Fibroblast of the aortic adventitia (primary cell): ENCODE data around the gene RCC2. TPM values are rescaled to one million over a fixed set of nuclear protein-coding genes. Genes with fewer than 3 reads are reported as not detected.
"Not testable (repeated sequence)": the region's sequence is repeated elsewhere in the genome, so short reads cannot be mapped to it uniquely, and the experiment has no call there.

Experiments
- DNase-seq: peaks from one replicate; pipeline ENCODE4 v3.0.0-alpha.2; 2010; ENCODE audit warnings: low read depth
- H3K4me3 ChIP-seq: 2 replicates; pipeline ENCODE4 v1.5.1; 2011; ENCODE audit warnings: low read depth, mild to moderate bottlenecking, control low read depth, low read length, moderate library complexity
- total RNA-seq: library from RNA; depleted of rRNA; stranded (reverse); fragments of >200 nt; gene quantifications from 2 replicates; pipeline ENCODE4 v1.2.3, GENCODE V29; 2012; ENCODE audit warnings: low replicate concordance
- TF ChIP-seq, protein P1 (sequence below): IDR thresholded peaks from 2 replicates; pipeline ENCODE4 v1.5.1; 2011; ENCODE audit warnings: mild to moderate bottlenecking, low read length, control low read depth, inconsistent platforms; ENCODE audit not compliant: insufficient read depth

The RCC2 gene
- total RNA-seq, 1 donor = 46.0 TPM

DNA sequence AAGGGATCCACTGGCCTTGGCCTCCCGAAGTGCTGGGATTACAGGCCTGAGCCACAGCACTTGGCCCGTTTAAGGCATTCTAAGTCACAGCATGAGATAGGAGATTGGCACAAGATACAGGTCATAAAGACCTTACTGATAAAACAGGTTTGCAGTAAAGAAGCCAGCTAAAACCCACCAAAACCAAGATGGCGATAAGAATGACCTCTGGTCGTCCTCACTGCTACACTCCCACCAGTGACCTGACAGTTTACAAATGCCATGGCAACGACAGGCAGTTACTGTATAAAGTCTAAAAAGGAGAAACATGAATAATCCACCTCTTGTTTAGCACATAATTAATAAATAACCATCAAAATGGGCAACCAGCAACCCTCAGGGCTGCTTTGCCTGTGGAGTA lies 33.3 kb upstream of the RCC2 start:
- TF ChIP-seq, protein P1, sequence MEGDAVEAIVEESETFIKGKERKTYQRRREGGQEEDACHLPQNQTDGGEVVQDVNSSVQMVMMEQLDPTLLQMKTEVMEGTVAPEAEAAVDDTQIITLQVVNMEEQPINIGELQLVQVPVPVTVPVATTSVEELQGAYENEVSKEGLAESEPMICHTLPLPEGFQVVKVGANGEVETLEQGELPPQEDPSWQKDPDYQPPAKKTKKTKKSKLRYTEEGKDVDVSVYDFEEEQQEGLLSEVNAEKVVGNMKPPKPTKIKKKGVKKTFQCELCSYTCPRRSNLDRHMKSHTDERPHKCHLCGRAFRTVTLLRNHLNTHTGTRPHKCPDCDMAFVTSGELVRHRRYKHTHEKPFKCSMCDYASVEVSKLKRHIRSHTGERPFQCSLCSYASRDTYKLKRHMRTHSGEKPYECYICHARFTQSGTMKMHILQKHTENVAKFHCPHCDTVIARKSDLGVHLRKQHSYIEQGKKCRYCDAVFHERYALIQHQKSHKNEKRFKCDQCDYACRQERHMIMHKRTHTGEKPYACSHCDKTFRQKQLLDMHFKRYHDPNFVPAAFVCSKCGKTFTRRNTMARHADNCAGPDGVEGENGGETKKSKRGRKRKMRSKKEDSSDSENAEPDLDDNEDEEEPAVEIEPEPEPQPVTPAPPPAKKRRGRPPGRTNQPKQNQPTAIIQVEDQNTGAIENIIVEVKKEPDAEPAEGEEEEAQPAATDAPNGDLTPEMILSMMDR = no peak
- DNase-seq = no peak
- H3K4me3 ChIP-seq = no peak overlapping the region

DNA sequence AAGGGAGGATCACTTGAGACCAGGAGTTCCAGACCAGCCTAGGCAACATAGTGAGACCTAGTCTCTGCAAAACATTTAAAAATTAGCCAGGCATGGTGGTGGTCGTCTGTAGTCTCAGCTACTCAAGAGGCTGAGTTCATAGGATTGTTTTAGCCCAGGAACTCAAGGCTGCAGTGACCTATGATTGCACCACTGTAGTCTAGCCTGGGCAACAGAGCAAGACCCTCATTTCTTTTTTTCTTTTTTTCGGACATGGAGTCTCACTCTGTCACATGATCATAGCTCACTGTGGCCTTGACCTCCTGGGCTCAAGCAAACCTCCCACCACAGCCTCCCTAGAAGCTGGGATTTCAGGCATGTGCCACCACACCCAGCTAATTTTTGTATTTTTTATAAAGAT lies 31.9 kb upstream of the RCC2 start:
- no peak for DNase-seq
- no peak overlapping the region for H3K4me3 ChIP-seq
- TF ChIP-seq, protein P1 = no peak

DNA sequence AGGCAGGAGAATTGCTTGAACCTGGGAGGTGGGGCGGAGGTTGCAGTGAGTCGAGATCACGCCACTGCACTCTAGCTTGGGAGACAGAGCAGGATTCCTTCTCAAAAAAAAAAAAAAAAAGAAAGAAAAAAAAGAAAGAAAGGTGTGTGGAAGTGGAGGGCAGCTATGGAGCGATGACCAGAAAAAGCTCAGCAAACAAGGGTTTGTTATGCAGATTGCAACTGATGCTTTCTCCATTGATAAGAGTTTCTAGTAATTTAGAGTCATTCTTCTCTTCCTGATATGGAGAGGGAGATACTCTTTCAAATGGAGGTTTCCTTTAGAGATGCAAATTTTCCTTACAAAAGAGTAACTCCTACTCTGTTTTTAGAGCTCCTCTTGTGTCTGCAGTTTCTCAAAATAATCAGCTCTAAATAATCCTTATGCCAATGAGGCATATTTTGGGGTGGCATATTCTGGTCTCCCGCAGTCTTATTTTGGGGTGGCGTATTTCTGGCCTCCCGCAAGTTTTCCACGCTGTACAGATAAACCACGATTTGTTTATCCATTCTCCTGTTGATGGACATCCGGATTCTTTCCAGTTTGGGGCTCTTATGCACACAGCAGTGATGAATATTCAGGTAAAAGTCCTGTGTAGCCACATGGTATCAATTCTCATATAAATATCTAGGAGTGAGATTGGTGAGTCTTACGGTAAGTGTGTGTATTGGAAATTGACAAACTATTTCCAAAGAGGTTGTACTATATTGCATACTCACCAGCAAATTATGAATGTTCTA lies 30.7 kb upstream of the RCC2 start:
- H3K4me3 ChIP-seq = no peak overlapping the region
- TF ChIP-seq, protein P1 = no peak
- DNase-seq = no peak

DNA sequence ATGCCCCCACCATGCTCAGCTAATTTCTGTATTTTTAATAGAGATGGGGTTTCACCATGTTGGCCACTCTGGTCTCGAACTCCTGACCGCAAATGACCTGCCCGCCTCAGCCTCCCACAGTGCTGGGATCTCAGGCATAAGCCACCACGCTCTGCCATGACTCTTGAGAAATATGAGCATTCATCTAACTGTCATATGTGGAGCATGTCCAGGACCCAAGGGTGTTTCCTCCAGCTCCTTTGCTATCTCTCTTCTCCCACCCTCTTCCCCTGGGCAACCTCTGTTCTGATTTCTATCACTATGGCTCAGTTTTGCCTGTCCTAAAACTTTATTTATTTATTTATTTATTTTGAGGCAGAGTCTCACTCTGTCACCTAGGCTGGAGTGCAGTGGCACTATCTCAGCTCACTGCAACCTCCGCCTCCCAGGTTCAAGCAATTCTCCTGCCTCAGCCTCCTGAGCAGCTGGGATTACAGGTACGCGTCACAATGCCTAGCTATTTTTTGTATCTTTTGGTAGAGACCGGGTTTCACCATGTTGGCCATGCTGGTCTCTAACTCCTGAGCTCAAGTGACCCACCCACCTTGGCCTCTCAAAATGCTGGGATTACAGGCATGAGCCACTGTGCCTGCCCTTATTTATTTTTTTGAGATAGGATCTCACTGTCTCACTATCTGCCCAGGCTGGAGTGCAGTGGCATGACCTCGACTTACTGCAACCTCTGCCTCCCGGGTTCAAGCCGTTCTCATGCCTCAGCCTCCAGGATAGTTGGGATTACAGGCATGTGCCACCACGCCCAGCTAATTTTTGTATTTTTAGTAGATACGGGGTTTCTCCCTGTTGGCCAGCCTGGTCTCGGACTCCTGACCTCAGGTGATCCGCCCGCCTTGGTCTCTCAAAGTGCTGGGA lies 29.1 kb upstream of the RCC2 start:
- DNase-seq = not testable (repeated sequence)

DNA sequence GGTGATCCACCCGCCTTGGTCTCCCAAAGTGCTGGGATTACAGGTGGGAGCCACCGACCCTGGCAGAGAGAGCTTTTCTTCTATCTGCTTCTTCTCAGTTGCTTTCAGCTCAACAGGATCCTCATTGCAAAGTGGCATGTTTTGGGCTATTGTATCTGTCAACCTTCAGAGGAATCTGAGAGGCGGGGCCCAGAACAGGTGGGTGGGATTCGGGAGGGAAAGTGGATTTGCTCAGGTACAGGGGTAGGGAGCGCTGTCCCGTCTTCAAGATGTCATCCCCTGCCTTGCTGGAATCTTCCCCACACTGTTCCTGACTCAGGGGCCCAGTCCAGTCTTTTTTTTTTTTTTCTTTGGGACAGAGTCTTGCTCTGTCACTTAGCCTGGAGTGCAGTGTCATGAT lies 26.9 kb upstream of the RCC2 start:
- DNase-seq = no peak
- TF ChIP-seq, protein P1 = no peak
- H3K4me3 ChIP-seq = no peak overlapping the region

More for the DNA sequence above, 29.1 kb upstream of the RCC2 start:
- not testable (repeated sequence) for H3K4me3 ChIP-seq

DNA sequence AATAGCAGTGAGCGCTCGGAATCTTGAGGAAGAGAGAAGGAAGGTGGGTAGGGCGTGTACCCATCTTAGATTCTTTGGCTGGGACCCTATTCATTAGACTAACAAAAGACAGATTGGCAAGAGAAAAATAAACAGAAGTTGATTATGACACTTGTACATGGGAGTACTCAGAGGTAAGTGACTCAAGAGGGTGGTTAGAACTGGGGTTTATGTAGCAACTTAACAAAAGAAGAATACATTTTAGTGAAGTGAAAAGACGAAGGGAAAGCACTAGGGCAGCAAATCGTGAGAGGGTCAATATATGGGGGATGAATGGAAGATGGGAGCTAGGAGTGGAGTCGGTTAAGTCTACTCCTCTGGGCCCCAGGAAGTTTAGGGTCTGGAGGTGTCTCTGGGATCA lies 25.8 kb upstream of the RCC2 start:
- H3K4me3 ChIP-seq = no peak overlapping the region
- no peak for DNase-seq
- TF ChIP-seq, protein P1 = no peak

DNA sequence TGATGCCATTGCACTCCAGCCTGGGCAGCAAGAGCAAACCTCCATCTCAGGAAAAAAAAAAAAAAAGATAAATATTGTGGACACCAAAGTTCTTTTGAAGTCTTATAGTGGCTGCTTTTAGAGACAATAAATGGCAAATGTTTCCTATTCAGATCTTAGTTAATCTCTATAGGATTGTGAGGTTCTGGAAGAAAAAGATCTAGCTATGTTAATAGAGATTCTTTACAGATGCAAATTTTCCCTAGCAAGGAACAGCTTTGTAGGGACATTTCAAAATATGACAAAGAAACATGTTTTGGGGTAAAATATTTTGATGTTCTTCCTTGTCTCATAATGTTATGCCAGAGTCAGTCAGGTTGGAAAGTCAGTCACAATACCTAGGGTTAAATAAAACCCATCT lies 24.5 kb upstream of the RCC2 start:
- DNase-seq = no peak
- H3K4me3 ChIP-seq = no peak overlapping the region
- TF ChIP-seq, protein P1 = no peak
